Daoy (cell line): ENCODE data around the gene MICU2. TPM values are rescaled to one million over a fixed set of nuclear protein-coding genes. Genes with fewer than 3 reads are reported as not detected.

Experiments used
- total RNA-seq: library from RNA; depleted of rRNA; stranded (reverse); fragments of >200 nt; shearing (Covaris generic); gene quantifications from 2 replicates; pipeline ENCODE4 v1.2.3, GENCODE V29; 2014; rRNA removed

Gene MICU2
- total RNA-seq, 1 experiment from 2014 or later = 72.9 TPM

Other genes starting within 250 kb of the MICU2 start
- gene ZDHHC20, start 144.9 kb downstream of the MICU2 start, total RNA-seq = 39.6 and 45.0 TPM in 2 replicates
- 0.60 and 0.74 TPM in 2 replicates for gene FGF9, start 66.9 kb upstream of the MICU2 start, total RNA-seq